DOHH2 (cell line): Measurements from ENCODE around the gene FAM43B.

Experiments
- H3F3A ChIP-seq: fragments of 200-600 bp; sonication (generic), shearing (Covaris generic); 2 replicates; pipeline ENCODE4 v1.6.0; 2016; ENCODE audit warnings: antibody characterized with exemption, mild to moderate bottlenecking; ENCODE audit not compliant: control insufficient read depth, insufficient read depth
- H3K27ac ChIP-seq: fragments of 200-600 bp; sonication (generic); 2 replicates; pipeline ENCODE4 v1.5.1; 2014; ENCODE audit warnings: low read depth, mild to moderate bottlenecking, low read length, moderate library complexity
- H3K27me3 ChIP-seq: fragments of 200-600 bp; sonication (generic); 2 replicates; pipeline ENCODE4 v1.6.1; 2014; ENCODE audit warnings: mild to moderate bottlenecking, low read length, mixed read lengths; ENCODE audit not compliant: control insufficient read depth
- H3K36me3 ChIP-seq: fragments of 200-600 bp; sonication (generic); 2 replicates; pipeline ENCODE4 v1.6.1; 2014; ENCODE audit warnings: mild to moderate bottlenecking, low read length, moderate library complexity, mixed read lengths; ENCODE audit not compliant: control insufficient read depth
- H3K4me1 ChIP-seq: fragments of 200-600 bp; sonication (generic); 2 replicates; pipeline ENCODE4 v1.6.1; 2014; ENCODE audit warnings: mild to moderate bottlenecking, low read length, mixed read lengths; ENCODE audit not compliant: control insufficient read depth
- H3K4me2 ChIP-seq: fragments of 200-600 bp; sonication (generic); 2 replicates; pipeline ENCODE4 v1.6.0; 2014; ENCODE audit warnings: mild to moderate bottlenecking, low read length, moderate library complexity
- H3K4me3 ChIP-seq: fragments of 200-600 bp; sonication (generic); 2 replicates; pipeline ENCODE4 v1.5.1; 2014; ENCODE audit warnings: mild to moderate bottlenecking, low read length, mixed read lengths
- H3K79me2 ChIP-seq: fragments of 200-600 bp; sonication (generic); 2 replicates; pipeline ENCODE4 v1.6.1; 2014; ENCODE audit warnings: mild to moderate bottlenecking, low read length, mixed read lengths; ENCODE audit not compliant: control insufficient read depth
- H3K9me2 ChIP-seq: fragments of 200-600 bp; sonication (generic); replicated peaks from 2 replicates; pipeline ENCODE4 v1.6.1; 2014; ENCODE audit warnings: mild to moderate bottlenecking, low read length, mixed read lengths; ENCODE audit not compliant: control insufficient read depth
- H3K9me3 ChIP-seq: fragments of 200-600 bp; sonication (generic); 2 replicates; pipeline ENCODE4 v1.6.1; 2014; ENCODE audit warnings: antibody characterized with exemption, low read length, mixed read lengths; ENCODE audit not compliant: control insufficient read depth, insufficient read depth
- H4K20me1 ChIP-seq: fragments of 200-600 bp; sonication (generic); 2 replicates; pipeline ENCODE4 v1.6.0; 2014; ENCODE audit warnings: low read depth, mild to moderate bottlenecking, antibody characterized with exemption, low read length, moderate library complexity; ENCODE audit not compliant: control insufficient read depth, insufficient read depth
- EZH2phosphoT487 ChIP-seq: fragments of 200-600 bp; sonication (generic); IDR thresholded peaks from 2 replicates; pipeline ENCODE4 v1.6.1; 2017; ENCODE audit warnings: borderline replicate concordance, mild to moderate bottlenecking, antibody characterized with exemption, low read length, moderate library complexity, mixed read lengths
- TF ChIP-seq, protein P1 (sequence below): fragments of 200-600 bp; sonication (generic); IDR thresholded peaks from one replicate; pipeline ENCODE4 v1.5.1; 2014; ENCODE audit warnings: antibody characterized with exemption, mild to moderate bottlenecking, low read depth, low read length; ENCODE audit not compliant: poor library complexity, severe bottlenecking

FAM43B gene

GRCh38 chr1:20596106-20596505, 43.7 kb downstream of the FAM43B start:
- no peak for TF ChIP-seq EZH2phosphoT487
- TF ChIP-seq, protein P1, sequence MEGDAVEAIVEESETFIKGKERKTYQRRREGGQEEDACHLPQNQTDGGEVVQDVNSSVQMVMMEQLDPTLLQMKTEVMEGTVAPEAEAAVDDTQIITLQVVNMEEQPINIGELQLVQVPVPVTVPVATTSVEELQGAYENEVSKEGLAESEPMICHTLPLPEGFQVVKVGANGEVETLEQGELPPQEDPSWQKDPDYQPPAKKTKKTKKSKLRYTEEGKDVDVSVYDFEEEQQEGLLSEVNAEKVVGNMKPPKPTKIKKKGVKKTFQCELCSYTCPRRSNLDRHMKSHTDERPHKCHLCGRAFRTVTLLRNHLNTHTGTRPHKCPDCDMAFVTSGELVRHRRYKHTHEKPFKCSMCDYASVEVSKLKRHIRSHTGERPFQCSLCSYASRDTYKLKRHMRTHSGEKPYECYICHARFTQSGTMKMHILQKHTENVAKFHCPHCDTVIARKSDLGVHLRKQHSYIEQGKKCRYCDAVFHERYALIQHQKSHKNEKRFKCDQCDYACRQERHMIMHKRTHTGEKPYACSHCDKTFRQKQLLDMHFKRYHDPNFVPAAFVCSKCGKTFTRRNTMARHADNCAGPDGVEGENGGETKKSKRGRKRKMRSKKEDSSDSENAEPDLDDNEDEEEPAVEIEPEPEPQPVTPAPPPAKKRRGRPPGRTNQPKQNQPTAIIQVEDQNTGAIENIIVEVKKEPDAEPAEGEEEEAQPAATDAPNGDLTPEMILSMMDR = no peak
- no peaks in the 10 kb centered on the region for H3K4me1 ChIP-seq
- no peaks in the 10 kb centered on the region for H3K36me3 ChIP-seq
- H4K20me1 ChIP-seq = no peaks in the 10 kb centered on the region
- H3K9me3 ChIP-seq = no peaks in the 10 kb centered on the region
- no peak overlapping the region for H3K4me2 ChIP-seq
- H3F3A ChIP-seq = no peaks in the 10 kb centered on the region
- H3K9me2 ChIP-seq = no peaks in the 10 kb centered on the region
- no peaks in the 10 kb centered on the region for H3K27me3 ChIP-seq
- H3K79me2 ChIP-seq = no peaks in the 10 kb centered on the region
- H3K4me3 ChIP-seq = no peak overlapping the region
- H3K27ac ChIP-seq = no peak overlapping the region

- no peak for TF ChIP-seq EZH2phosphoT487
- TF ChIP-seq, protein P1 = no peak
- H4K20me1 ChIP-seq = no peaks in the 10 kb centered on the region
- no peaks in the 10 kb centered on the region for H3K27me3 ChIP-seq
- H3K4me3 ChIP-seq = no peak overlapping the region
- H3K4me2 ChIP-seq = no peak overlapping the region
- H3F3A ChIP-seq = no peaks in the 10 kb centered on the region
- H3K36me3 ChIP-seq = no peaks in the 10 kb centered on the region
- H3K79me2 ChIP-seq = no peaks in the 10 kb centered on the region
- no peak overlapping the region for H3K27ac ChIP-seq
- H3K9me3 ChIP-seq = no peaks in the 10 kb centered on the region
- no peaks in the 10 kb centered on the region for H3K9me2 ChIP-seq
- H3K4me1 ChIP-seq = no peaks in the 10 kb centered on the region
These were observed 45.3 kb downstream of the FAM43B start for GRCh38 chr1:20597650-20598049.

DNA sequence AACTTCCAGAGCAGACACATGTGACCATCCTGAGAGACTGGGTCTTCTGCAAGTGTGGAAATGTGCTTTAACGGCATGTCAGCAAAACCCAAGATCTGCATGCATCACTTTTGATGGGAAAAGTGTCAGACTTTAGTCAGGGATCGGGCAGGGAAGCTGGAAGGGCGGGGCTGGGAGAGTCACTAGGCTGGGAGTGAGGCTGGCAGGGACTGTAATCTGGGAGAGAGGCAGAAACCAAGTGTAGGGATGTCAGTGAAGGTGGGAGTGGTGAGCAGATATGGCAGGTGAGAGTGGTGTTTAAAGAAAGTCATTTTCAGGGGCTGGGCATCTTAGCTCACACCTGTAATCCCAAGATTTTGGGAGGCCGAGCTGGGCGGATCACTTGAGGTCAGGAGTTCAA, 47.8 kb downstream of the FAM43B start:
- no peaks in the 10 kb centered on the region for H3K4me1 ChIP-seq
- H3K4me2 ChIP-seq = no peak overlapping the region
- H3K79me2 ChIP-seq = no peaks in the 10 kb centered on the region
- H3K27me3 ChIP-seq = no peaks in the 10 kb centered on the region
- TF ChIP-seq, protein P1 = no peak
- TF ChIP-seq EZH2phosphoT487 = no peak
- no peak overlapping the region for H3K4me3 ChIP-seq
- H3K9me2 ChIP-seq = no peaks in the 10 kb centered on the region
- no peak overlapping the region for H3K27ac ChIP-seq
- H3F3A ChIP-seq = no peaks in the 10 kb centered on the region
- H3K36me3 ChIP-seq = no peaks in the 10 kb centered on the region
- H3K9me3 ChIP-seq = no peaks in the 10 kb centered on the region
- H4K20me1 ChIP-seq = no peaks in the 10 kb centered on the region
